H9 (cell line): ENCODE measurements around the gene SMAD3. TPM values are rescaled to one million over a fixed set of nuclear protein-coding genes. Genes with fewer than 3 reads are reported as not detected.

Experiments used
- DNase-seq: peaks from one replicate; pipeline ENCODE4 v3.0.0-alpha.2; 2017
- H2AFZ ChIP-seq: one replicate; pipeline ENCODE4 v1.6.1; 2013; ENCODE audit warnings: mild to moderate bottlenecking, low read length, control low read depth, moderate library complexity
- H2AK5ac ChIP-seq: 2 replicates; pipeline ENCODE4 v1.6.1; 2013; ENCODE audit warnings: low read length, control low read depth, mixed read lengths; ENCODE audit not compliant: insufficient read length
- H2BK120ac ChIP-seq: one replicate; pipeline ENCODE4 v1.6.1; 2013; ENCODE audit warnings: low read depth, mild to moderate bottlenecking, low read length, control low read depth, inconsistent platforms; ENCODE audit not compliant: poor library complexity, severe bottlenecking
- H2BK12ac ChIP-seq: 2 replicates; pipeline ENCODE4 v1.6.1; 2013; ENCODE audit warnings: low read length, control low read depth, mixed read lengths, low read depth; ENCODE audit not compliant: insufficient read length
- H2BK15ac ChIP-seq: 2 replicates; pipeline ENCODE4 v1.6.1; 2013; ENCODE audit warnings: low read depth, low read length, control low read depth
- H2BK20ac ChIP-seq: one replicate; pipeline ENCODE4 v1.6.1; 2013; ENCODE audit warnings: low read depth, mild to moderate bottlenecking, low read length, control low read depth, inconsistent platforms; ENCODE audit not compliant: poor library complexity, severe bottlenecking
- H2BK5ac ChIP-seq: 2 replicates; pipeline ENCODE4 v1.6.1; 2013; ENCODE audit warnings: low read length, control low read depth, mixed read lengths; ENCODE audit not compliant: insufficient read length
- H3K14ac ChIP-seq: 2 replicates; pipeline ENCODE4 v1.6.1; 2013; ENCODE audit warnings: low read length, control low read depth; ENCODE audit not compliant: insufficient read depth
- H3K18ac ChIP-seq: 2 replicates; pipeline ENCODE4 v1.6.1; 2013; ENCODE audit warnings: low read depth, mild to moderate bottlenecking, mixed read lengths, low read length, control low read depth; ENCODE audit not compliant: insufficient read length
- H3K23ac ChIP-seq: 2 replicates; pipeline ENCODE4 v1.6.1; 2013; ENCODE audit warnings: low read length, control low read depth, mixed read lengths, low read depth; ENCODE audit not compliant: insufficient read length
- H3K23me2 ChIP-seq: 2 replicates; pipeline ENCODE4 v1.6.1; 2013; ENCODE audit warnings: low read depth, mild to moderate bottlenecking, mixed read lengths, low read length, control low read depth; ENCODE audit not compliant: insufficient read length, poor library complexity, severe bottlenecking
- H3K27ac ChIP-seq: 2 replicates; pipeline ENCODE4 v1.5.1; 2013; ENCODE audit warnings: low read length, control low read depth, mixed read lengths, low read depth; ENCODE audit not compliant: insufficient read length
- H3K27me3 ChIP-seq: 2 replicates; pipeline ENCODE4 v1.6.1; 2013; ENCODE audit warnings: low read length, control low read depth, inconsistent platforms; ENCODE audit not compliant: insufficient read depth
- H3K4ac ChIP-seq: 2 replicates; pipeline ENCODE4 v1.6.1; 2013; ENCODE audit warnings: low read depth, mild to moderate bottlenecking, control low read depth, inconsistent platforms, low read length, moderate library complexity
- H3K4me1 ChIP-seq: 2 replicates; pipeline ENCODE4 v1.6.1; 2013; ENCODE audit warnings: low read length, control low read depth, inconsistent platforms; ENCODE audit not compliant: insufficient read depth
- H3K4me2 ChIP-seq: 2 replicates; pipeline ENCODE4 v1.6.1; 2013; ENCODE audit warnings: low read length, control low read depth, mixed read lengths; ENCODE audit not compliant: insufficient read length, insufficient read depth
- H3K56ac ChIP-seq: 2 replicates; pipeline ENCODE4 v1.6.1; 2013; ENCODE audit warnings: low read depth, mild to moderate bottlenecking, mixed read lengths, low read length, control low read depth; ENCODE audit not compliant: insufficient read length
- H3K79me1 ChIP-seq: 2 replicates; pipeline ENCODE4 v1.6.1; 2013; ENCODE audit warnings: low read depth, mild to moderate bottlenecking, moderate library complexity, low read length, control low read depth, inconsistent platforms; ENCODE audit not compliant: insufficient read depth, poor library complexity, severe bottlenecking
- H3K79me2 ChIP-seq: 2 replicates; pipeline ENCODE4 v1.6.1; 2013; ENCODE audit warnings: low read length, control low read depth, inconsistent platforms; ENCODE audit not compliant: insufficient read depth
- H3K9ac ChIP-seq: 2 replicates; pipeline ENCODE4 v1.6.1; 2013; ENCODE audit warnings: low read length, control low read depth, mixed read lengths; ENCODE audit not compliant: insufficient read length; ENCODE audit errors: extremely low read depth
- H3K9me3 ChIP-seq: one replicate; pipeline ENCODE4 v1.6.1; 2013; ENCODE audit warnings: low read depth, low read length, inconsistent platforms; ENCODE audit not compliant: control insufficient read depth
- H3T11ph ChIP-seq: one replicate; pipeline ENCODE4 v1.6.1; 2013; ENCODE audit warnings: mild to moderate bottlenecking, low read length, control low read depth, inconsistent platforms
- H4K20me1 ChIP-seq: one replicate; pipeline ENCODE4 v1.6.1; 2013; ENCODE audit not compliant: control insufficient read depth, insufficient read length, insufficient read depth
- H4K5ac ChIP-seq: 2 replicates; pipeline ENCODE4 v1.6.1; 2013; ENCODE audit warnings: low read depth, mild to moderate bottlenecking, mixed read lengths, low read length, control low read depth; ENCODE audit not compliant: insufficient read length
- H4K8ac ChIP-seq: replicated peaks from 2 replicates; pipeline ENCODE4 v1.6.1; 2013; ENCODE audit warnings: low read length, control low read depth, mixed read lengths, low read depth; ENCODE audit not compliant: insufficient read length
- H4K91ac ChIP-seq: 2 replicates; pipeline ENCODE4 v1.6.1; 2013; ENCODE audit warnings: low read depth, mild to moderate bottlenecking, moderate library complexity, mixed read lengths, low read length, control low read depth; ENCODE audit not compliant: insufficient read length
- H3K27ac Mint-ChIP-seq, 3 experiments: 2 replicates in 2 of 3; 3 replicates in 1 of 3; pipeline ENCODE4 v1.8.0; 2020 to 2021; ENCODE audit warnings: mixed read lengths in 3 of 3, mild to moderate bottlenecking in 1 of 3, moderate library complexity in 1 of 3
- H3K27me3 Mint-ChIP-seq: 2 replicates; pipeline ENCODE4 v1.8.0; 2021; ENCODE audit warnings: low read depth, mild to moderate bottlenecking, moderate library complexity, mixed read lengths
- H3K36me3 Mint-ChIP-seq, 3 experiments: 2 replicates in 2 of 3; 3 replicates in 1 of 3; pipeline ENCODE4 v1.8.0; 2020 to 2021; ENCODE audit warnings: low read depth in 3 of 3, mixed read lengths in 3 of 3; ENCODE audit not compliant: insufficient read depth in 1 of 3
- H3K4me1 Mint-ChIP-seq, 2 experiments: 2 replicates each; pipeline ENCODE4 v1.8.0; 2020; ENCODE audit warnings: mixed read lengths in 2 of 2
- H3K4me3 Mint-ChIP-seq, 2 experiments: 2 replicates in 1 of 2; 3 replicates in 1 of 2; pipeline ENCODE4 v1.8.0; 2020 to 2021; ENCODE audit warnings: mild to moderate bottlenecking in 2 of 2, mixed read lengths in 2 of 2, moderate library complexity in 1 of 2
- H3K9me3 Mint-ChIP-seq, 2 experiments: 2 replicates in 1 of 2; 3 replicates in 1 of 2; pipeline ENCODE4 v1.8.0; 2020; ENCODE audit warnings: mild to moderate bottlenecking in 2 of 2, mixed read lengths in 2 of 2, moderate library complexity in 1 of 2
- CTCF ChIP-seq: fragments of 200-600 bp; sonication (generic); conservative IDR thresholded peaks from 3 replicates; pipeline ENCODE4 v1.8.0; 2021; ENCODE audit warnings: antibody characterized with exemption, mild to moderate bottlenecking
- WGBS: extraction: QIAGEN DNeasy Blood & Tissue Kit; methylation state at CpG from one replicate; pipeline ENCODE4 v1.1.7; 2013; ENCODE audit warnings: missing lambda C conversion rate, low lambda C conversion rate, mixed read lengths; ENCODE audit not compliant: insufficient read length; ENCODE audit errors: extremely low coverage; 5-methylcytosine and 5-hydroxymethylcytosine counted together
- total RNA-seq: library from RNA; stranded (reverse); gene quantifications from 2 replicates; pipeline ENCODE4 v1.2.1, GENCODE V29; 2021

SMAD3 gene
- total RNA-seq, 1 experiment from 2014 or later: 26.7 TPM

GRCh38 chr15:67145312-67145610 lies 79.9 kb downstream of the SMAD3 start:
- H3K4me1 Mint-ChIP-seq: peaks cover 85 to 88% of the 10 kb centered on the region in 2 experiments
- Histone ChIP-seq H4K91ac (no peak overlapping the region), H2AK5ac (no peak overlapping the region), H3K4me1 (peaks cover 34% of the 10 kb centered on the region; the same call in 1 of the 2 replicates), H2BK5ac (no peak overlapping the region), H4K8ac (no peak overlapping the region), H3K18ac (no peak overlapping the region), H3T11ph (no peak overlapping the region), H3K23me2 (no peaks in the 10 kb centered on the region), H2BK15ac (no peak overlapping the region), H4K20me1 (no peaks in the 10 kb centered on the region), H3K4me2 (no peak overlapping the region), H3K27me3 (no peaks in the 10 kb centered on the region), H4K5ac (no peak overlapping the region), H3K9me3 (no peaks in the 10 kb centered on the region), H3K27ac (no peak overlapping the region), H2BK12ac (no peak overlapping the region), H3K23ac (no peak overlapping the region), H3K14ac (no peak overlapping the region), H3K56ac (no peak overlapping the region), H3K79me1 (no peaks in the 10 kb centered on the region), H3K79me2 (no peaks in the 10 kb centered on the region), H2BK20ac (no peak overlapping the region), H3K4ac (no peak overlapping the region), H2BK120ac (no peak overlapping the region), H2AFZ (no peak overlapping the region), H3K9ac (no peak overlapping the region)
- TF ChIP-seq CTCF: no peak
- H3K36me3 Mint-ChIP-seq: no peaks in the 10 kb centered on the region
- H3K4me3 Mint-ChIP-seq: no peak overlapping the region; a peak in 1 of 5 replicates
- WGBS: no CpG with 5 or more reads among the region's 4 CpGs
- no peak for DNase-seq
- H3K27ac Mint-ChIP-seq: peak overlapping the region in 1 of 3 experiments; percentile 36; a peak in 3 of 7 replicates
- no peaks in the 10 kb centered on the region for H3K9me3 Mint-ChIP-seq
- H3K27me3 Mint-ChIP-seq: no peaks in the 10 kb centered on the region
